ENCODE measurements around the gene MYLK.
A peak's percentile ranks its signal among the peaks of the same experiment; 100 is the strongest.

Gene MYLK

DNA sequence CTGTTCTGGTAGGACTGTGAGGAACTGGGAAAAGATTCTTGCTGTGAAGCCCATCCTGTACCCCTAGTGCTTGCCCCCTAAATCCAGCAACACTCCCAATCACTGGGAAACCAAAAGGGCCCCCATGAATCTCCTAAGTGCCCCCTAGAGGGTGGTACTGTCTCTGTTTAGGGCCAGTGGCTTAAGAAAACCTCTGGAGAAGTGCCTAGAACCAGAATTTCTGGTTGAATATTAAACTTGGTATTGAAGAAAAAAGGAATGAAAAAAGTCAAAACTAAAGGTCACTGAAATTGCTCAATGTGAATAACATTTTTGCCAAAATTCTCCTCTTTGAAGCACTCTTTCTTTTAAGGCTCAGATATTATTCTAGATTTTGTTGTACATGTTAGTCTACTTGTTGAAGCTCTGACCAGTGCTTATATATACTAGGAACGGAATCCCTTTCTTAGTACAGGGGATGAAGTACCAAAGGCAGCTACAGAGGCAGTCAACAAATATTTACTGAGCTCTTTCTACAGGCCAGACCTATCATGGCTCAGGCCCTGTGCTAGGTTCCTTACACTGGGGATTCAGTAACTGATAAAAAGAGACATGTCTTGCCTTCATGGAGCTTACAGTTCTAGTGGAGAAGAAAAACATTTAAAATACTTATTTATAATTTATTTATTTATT is 138.8 kb downstream of the MYLK start:
- DNase-seq (ENCODE audit: low spot score): no peak

DNA sequence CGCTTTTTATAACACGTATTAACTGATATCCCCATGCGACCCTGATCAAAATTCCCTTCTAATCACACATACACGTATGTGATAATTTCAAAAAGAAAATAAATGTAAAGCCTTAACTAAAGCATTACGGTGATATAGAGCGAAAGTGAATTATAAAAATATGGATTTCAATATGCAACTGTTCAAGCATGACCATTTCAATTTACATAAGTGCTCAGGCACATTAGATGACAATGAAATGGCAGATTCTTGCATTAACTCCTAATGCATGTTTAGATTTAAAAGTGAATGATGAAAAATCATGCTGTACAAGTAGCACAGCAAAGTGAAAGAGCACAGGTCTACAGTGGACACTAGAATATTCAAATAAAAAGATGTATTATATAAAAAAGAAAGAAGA is 140.1 kb downstream of the MYLK start:
- no peak for DNase-seq (ENCODE audit: low spot score)

DNA sequence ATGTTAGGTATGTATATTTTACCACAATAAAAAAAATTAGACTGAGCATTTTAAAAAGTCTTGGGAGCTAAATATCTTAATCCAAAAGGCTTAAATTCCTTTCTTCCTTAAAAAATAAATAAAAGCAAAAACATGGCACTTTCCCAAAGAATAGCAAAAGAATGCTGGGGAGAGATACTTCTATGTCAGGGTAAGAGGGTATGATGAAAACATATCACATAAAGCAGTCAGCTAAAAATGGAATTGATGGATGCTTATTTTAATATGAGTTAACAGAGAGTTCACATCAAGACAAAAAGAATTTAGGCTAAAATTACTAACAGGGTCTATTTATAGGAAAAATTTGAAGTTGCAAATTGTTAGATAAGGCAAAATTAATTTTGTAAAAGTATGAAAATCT is 141.0 kb downstream of the MYLK start:
- no peak for DNase-seq (ENCODE audit: low spot score)

DNA sequence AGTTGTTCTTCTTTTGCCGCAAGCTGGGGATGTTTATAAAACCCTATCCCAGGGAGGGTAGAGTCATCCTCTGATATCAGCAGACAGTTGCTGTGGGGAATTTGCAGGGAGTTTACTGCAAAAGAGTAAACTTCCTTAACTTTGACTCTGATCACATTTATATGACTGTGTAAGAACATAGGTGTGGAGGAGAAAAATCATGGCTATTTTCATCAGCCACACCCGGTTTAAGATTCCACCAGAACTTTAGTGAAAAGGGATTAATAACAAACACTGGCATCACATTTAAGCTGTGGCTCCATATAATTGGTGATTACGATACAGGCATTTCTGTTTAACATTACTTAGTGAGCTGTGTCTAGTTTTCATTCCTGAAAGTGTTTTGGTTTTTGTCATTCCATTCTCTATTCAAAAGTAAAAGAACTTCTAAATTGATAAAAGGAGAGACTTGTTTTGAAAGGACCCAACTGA is 143.1 kb downstream of the MYLK start:
- no peak for DNase-seq (ENCODE audit: low spot score)

DNA sequence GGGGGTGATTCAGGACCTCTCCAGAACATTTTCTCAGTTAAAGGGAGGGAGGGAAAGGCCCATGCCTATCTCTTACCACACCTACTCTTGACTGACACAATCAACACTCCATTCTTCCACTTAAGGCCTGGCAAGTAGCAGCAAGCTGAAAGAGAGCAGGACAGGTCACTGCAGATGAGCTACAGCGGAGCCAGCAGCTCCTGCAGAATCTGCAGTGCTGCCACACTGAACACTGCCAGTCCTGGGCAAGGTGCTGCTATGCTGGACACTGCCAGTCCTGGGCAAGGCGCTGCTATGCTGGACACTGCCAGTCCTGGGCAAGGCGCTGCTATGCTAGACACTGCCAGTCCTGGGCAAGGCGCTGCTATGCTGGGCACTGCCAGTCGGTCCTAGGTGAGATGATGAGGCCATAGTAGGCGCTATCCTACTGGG is 143.7 kb downstream of the MYLK start:
- DNase-seq (ENCODE audit: low spot score): no peak

DNA sequence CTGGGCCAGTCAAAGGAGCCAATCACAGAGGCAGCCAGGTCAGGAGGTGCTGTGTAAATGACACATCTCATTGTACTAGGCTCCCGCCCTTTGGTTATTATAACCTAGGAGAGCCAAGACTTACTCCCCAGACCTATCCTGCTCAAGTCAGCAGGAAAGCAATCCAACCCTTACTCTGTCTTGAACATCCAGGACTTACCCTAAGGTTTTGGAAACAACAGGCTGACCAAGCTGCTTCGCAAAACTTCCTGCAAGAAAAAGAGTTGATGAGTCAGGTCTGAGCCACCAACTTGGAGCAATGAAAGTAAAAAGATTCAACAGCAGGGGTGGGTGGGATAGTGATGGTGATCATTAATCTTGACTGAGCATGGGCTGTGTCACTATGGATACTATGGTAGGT is 144.4 kb downstream of the MYLK start:
- DNase-seq (ENCODE audit: low spot score): peak; percentile 94

DNA sequence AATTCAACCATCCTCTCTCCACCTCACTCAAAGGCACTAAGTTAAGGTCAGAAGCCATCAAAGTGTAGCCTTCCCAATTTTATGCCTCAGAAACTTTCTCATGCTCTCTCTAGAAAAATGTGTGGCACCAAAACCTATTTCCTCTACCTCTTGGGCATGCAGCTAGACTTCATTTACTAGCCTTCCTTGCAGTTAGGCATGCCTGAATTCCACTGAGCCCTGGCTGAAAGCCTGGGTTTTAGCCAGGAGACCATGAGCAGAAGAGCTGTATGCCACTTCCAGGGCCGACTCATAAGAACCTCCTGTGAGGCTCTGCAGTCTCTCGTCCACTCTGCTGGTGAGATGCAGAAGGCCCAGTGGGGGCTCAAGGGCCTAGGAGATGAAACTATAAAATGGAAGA is 145.0 kb downstream of the MYLK start:
- DNase-seq (ENCODE audit: low spot score): peak; percentile 72

DNA sequence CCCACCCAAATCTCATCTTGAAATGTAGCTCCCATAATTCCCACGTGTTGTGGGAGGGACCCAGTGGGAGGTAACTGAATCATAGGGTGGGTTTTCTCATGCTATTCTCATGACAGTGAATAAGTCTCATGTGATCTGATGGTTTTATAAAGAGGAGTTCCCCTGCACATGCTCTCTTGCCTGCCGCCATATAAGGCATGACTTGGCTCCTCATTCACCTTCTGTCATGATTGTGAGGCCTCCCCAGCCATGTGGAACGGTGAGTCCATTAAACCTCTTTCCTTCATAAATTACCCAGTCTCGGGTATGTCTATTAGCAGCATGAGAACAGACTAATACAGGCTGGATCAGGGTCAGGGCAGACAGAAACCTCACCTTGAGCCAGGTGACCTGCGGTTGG is 145.6 kb downstream of the MYLK start:
- peak; percentile 77 for DNase-seq (ENCODE audit: low spot score)

DNA sequence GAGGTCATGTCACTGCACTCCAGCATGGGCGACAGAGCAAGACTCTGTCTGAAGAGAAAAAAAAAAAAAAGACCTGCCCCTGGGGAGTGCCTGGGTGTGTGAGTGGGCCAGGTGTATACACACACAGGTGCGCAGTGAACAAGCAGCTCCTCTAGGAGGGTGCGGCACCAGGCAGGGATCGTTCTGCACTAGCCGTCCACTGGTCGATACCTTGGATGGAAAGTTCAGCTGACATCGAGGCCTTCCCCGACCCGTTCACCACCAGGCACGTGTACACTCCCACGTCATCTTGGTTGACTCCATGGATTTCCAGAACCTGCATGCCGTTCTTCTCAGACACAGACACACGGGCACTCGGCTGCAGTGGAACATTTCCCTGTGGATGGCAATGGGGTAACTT is 147.0 kb downstream of the MYLK start:
- DNase-seq (ENCODE audit: low spot score): no peak

DNA sequence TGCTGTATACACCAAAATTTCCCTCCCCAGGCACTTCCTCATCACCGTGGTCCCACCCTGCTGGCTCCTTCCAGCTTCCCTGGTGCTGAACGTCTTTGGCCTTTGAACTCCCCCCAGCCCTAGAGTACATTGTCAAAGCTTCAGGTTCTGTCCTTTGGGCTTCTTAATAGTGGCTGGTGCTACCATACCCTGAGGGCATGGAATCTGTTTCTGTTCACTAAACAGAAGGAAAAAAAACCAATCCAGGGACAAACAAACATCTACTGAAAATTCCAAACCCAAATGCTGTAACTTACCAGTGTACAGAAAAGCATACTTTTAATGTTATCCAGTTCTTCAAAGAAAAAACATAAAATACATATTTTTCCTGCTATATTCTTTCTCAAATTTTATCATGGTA is 148.7 kb downstream of the MYLK start:
- no peak for DNase-seq (ENCODE audit: low spot score)

DNA sequence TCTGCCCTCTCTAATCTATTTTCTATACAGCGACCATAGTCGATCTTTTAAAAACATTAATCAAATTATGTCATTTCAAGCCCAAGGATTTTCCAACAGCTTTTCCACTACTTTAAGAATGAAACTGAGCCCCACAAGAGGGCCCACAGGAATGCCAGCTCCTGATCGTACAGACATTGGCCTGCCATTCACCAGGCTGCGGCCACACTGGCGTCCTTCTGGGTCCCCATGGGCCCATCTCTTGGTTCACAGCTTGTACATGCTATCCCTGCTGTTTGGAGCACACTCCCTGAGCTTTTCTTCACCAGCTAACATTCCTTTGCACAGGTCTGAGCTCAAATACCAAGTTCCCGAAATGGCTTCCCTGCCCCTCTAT is 149.6 kb downstream of the MYLK start:
- DNase-seq (ENCODE audit: low spot score): no peak

DNA sequence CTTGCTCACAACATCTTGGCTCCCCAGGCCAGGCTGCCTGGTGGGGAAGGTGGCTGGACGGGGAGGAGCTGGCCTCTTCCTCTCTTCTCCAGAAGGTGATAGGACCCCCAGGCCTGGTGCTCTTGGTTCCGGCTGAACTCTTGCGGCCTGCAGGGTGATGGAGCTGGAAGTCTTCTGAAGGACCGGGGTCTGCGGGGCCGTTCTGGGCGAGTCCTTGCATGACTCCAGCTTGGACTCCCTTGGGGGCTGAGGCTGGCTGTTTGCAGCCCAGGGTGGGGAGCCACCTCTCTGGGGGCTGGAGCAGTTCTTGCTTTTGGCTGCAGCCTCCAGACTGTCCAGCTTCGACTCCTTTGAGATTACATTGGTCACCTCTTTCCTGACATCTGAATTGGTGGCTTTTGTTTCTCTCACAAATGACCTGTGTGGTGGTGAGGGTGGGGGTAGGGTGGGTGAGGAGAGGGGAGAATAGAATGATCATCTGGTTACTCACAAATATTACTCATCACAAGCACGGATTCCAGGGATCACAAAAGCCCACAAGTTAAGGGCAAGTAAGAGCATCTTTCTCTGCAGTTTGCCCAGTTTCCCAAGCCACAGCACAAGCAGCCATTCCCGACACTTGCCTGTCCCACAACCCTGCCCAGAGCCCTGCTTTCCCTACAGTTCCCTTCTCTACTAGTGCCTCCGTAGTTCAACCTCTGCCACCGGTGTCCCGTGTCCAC is 150.2 kb downstream of the MYLK start:
- peak; percentile 93 for DNase-seq (ENCODE audit: low spot score)

DNA sequence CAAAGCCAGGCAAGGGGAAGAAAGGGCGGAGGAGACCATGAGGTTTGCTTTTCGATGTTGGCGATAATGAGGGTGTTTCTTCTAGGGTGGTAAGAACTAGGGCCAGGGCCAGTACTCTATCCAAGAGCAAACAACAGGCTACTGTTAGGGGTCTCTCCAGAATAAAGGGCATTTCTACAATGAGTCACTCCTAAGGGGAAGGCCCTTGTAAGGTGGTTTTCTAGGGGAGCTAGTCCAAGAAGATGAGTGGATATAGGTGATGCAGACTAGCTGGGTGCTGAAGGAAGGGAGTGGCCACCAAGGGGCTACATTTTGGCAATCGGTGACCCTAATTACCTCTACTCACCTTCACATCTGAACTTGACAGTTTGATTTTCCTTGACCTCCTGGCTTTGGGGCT is 150.8 kb downstream of the MYLK start:
- DNase-seq (ENCODE audit: low spot score): peak; percentile 35

DNA sequence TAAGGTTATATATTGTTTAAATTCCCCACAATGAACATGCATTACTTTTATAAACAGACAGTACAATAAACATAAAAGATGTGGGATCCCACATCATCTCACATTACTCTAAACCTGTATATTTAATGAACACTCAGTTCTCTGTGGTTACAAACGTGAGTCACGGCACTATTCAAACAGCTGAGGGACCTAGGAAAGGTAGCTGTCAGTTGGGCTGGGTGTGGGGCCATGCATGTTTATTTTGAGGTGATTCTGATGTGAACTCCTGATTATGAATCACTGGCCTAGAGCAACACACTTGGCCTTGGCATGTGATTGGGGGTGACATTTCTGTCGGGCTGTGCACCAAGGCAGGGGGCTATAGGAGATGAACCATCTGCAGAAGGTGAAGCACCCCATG is 151.7 kb downstream of the MYLK start:
- DNase-seq (ENCODE audit: low spot score): peak; percentile 93

DNA sequence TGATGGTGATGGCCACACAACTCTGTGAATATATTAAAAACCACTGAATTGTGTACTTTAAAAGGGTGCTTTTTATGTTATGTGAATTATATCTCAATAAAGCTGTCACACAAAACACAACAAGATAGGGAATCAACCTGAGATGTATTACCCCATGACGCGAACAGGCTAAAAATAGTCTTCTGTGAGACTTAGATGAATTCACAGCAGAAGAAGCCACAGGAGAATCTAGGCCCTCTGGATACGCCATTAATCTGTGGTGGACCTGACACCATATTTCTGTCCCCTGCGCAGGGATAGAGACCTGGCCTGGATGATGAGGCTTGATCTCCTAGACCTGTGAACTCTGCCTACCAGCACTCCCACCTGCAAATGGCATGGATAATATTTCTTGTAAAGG is 153.3 kb downstream of the MYLK start:
- DNase-seq (ENCODE audit: low spot score): no peak

DNA sequence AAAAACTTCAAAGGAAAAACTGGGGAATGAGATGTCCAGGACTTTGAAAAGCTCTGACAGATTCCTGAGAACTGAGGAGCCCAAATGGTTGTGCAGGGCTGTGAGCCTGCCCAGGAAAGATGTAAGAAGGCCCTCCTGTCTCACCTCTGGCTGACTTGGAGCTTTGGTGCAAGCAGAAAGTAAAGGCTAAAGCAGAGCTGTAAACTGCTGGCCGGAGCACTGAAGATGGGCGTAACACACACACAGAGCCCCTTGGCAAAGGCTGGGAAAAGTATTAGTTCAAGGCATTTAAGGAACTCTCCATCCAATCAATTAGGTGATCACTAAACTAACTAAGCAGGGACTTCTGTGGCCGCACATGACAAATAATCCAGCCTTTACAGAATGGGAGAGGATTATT is 155.1 kb downstream of the MYLK start:
- DNase-seq (ENCODE audit: low spot score): no peak

DNA sequence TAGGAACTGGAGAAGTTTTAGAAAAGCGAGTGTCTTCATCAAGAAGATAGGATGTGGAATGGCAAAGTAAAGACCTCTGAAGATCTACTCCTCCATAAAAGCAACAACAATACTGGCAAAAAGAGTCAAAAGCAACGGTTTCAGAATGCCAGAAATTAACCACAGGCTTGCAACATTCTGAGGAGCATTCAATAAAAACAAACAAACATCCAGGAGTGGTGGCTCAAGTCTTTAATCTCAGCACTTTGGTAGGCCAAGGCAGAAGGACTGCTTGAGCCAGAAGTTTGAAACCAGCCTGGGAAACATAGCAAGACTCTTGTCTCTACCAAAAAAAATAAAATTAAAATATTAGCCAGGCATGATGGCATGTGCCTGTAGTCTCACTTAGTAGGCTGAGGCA is 156.1 kb downstream of the MYLK start:
- no peak for DNase-seq (ENCODE audit: low spot score)

DNA sequence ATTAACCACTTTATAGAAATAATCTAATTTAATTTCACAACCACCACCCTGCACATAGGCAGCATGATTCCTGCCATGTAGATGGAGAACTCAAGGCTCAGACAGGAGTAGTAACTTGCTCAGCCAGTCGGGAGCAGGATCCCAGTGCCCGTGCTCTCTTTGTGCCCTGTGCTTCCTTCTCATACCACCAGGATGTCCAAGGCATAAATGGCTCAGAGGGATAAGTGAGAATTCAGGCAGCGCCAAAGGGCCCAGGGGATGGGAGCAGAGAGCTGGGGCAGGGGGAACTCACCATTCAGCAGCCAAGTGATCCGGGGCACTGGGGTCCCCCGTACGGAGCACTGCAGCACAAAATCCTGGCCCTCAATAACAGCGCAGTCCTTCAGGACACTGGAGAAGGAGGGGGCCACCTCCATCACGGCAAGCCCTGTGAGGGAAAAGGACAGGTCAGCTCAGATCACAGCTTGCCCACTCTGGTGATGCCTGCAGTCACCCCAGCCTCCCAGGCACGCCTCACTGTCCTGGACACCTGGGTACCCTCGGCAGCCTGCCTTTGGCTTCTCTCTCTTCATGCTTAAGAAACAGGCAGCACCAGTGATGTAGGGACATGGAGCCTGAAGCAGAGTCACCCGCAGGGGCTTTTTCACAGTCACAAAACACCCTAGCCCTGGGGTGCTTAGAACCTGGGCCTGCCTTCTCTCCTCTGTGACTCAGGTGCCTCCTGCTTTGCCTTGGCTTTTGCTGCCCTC is 158.3 kb downstream of the MYLK start:
- DNase-seq (ENCODE audit: low spot score): no peak

DNA sequence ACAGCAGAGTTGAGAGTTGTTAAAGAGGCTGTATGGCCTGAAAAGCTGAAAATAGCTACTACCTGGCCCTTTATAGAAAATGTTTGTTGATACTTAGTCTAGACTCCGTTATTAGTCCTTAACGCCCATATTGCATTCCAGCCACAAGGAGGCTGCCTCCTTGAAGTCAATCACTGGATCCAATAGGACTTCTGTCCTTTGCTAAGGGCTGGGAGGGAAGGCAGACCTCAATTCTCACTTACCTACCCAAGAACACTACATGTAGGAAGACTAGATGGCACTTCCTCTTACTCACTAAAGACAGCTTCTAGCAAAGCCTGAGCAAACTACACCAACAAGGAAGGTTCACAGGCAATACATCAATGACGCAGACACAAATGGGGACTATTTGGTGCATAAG is 159.8 kb downstream of the MYLK start:
- DNase-seq (ENCODE audit: low spot score): peak; percentile 39

DNA sequence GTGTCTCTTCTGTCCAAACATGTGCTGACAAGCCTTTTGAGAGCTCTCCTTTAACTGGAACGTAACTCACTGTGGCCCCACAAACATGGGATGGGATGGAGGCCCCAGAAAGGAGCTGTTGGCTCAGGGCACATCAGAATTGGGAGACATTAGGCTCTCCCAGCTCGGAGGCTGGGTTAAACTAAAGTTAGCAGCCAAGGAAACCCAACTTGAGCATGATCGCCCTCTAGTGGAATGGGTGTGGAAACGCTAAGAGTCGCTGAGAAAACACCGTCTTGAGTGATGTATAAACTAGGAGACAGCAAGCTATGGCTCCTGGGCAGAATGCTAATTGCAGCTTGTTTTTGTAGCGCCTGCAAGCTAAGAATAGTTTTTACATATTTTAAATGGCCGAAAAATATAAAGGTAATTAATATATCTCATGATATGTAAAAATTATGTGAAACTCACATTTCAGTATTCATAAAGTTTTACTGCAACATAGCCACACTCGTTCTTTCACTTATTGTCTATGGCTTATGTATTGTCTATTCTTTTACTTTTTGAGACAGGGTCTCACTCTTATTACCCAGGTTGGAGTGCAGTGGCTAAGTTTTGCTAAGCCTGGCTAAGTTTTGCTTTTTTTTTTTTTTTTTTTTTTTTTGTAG is 160.5 kb downstream of the MYLK start:
- DNase-seq (ENCODE audit: low spot score): peak; percentile 78

DNA sequence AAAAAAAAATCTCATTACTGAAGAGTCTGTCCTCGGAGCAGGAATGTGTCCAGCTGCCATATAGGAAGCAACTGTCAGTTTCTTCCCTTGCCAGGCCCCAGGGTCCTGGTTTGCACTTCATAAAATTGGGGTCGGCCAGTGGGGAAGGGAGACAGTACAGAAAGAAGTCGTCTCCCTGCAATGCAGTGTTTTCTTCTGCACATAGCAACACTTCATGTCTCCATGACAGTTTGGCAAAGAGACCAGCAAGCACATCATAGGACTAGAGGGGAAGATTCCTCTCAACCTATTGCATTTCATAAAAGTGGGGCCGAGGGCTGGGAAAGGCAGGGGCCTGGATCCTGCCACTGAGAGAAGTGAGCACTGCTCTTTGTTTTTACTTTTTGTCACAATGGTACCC is 161.1 kb downstream of the MYLK start:
- DNase-seq (ENCODE audit: low spot score): no peak

DNA sequence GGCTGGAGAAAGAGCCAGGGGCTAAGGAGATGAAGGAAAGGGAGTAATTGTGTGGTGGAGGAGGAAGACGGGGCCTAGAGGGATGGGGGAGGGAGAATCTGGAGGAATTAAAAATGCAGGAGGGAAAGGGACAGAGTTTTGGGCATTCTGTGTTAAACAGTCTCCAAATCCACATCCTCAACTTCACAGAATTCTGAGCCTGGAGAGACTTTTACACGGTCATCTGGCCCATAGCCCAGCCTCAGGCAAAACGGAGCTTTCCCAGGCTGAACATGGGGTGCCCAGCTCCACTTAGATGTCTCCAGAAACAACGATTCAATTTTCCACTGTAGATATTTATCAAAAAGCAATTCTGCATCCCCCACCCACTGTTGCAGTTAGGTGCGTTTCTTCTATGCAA is 161.7 kb downstream of the MYLK start:
- no peak for DNase-seq (ENCODE audit: low spot score)

DNA sequence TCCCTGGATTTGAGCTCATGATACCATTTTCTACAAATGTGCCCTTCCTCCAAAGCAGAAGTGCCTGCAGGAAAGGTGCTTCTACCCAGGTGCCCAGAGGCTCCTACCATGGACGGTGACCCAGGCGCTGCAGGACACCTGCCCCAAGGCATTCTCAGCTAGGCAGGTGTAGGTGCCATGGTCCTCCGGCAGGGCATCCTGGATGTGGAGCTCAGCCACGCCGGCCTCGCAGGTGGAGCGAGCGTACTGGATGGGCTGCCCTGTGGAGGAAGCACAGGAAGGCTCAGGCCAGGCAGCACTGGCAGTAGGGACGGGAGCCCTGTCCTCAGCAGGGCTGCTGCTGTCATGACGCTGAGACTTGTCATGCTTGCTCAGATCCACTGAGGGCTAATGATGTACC is 162.1 kb downstream of the MYLK start:
- no peak for DNase-seq (ENCODE audit: low spot score)

All from kidney tubule cell (primary cell).